H1 (cell line): ENCODE results near the gene FADD. TPM values are rescaled to one million over a fixed set of nuclear protein-coding genes. Genes with fewer than 3 reads are reported as not detected.

Source experiments
- CTCF ChIA-PET: fragments of 300-600 bp; sonication (Branson Sonifier 250); formaldehyde crosslinking; loops from one replicate; lab custom pipeline; 2021; ENCODE audit not compliant: partially characterized antibody; lab: Charles Lee
- POLR2A ChIA-PET: fragments of 300-600 bp; sonication (Branson Sonifier 250); formaldehyde crosslinking; loops from one replicate; lab custom pipeline; 2021; ENCODE audit warnings: inconsistent platforms; ENCODE audit not compliant: partially characterized antibody; lab: Charles Lee
- DNase-seq, 2 experiments: peaks; one replicate each; pipeline versions ENCODE4 v3.0.0 to v3.0.0-alpha.2; 2010 to 2022; ENCODE audit warnings: low spot score in 2 of 2, low read depth in 1 of 2, mixed read lengths in 1 of 2
- FAIRE-seq: peaks from 2 replicates; lab custom pipeline; 2011; peaks lifted over from hg19 to GRCh38; lab: Jason Lieb, UNC
- H2AFZ ChIP-seq: 2 replicates; pipeline ENCODE4 v1.8.1; 2012; ENCODE audit warnings: low read length, inconsistent platforms
- H2AK5ac ChIP-seq: 2 replicates; pipeline ENCODE4 v1.6.1; 2013; ENCODE audit warnings: low read depth, low read length
- H2BK120ac ChIP-seq: replicated peaks from 2 replicates; pipeline ENCODE3; 2013; ENCODE audit warnings: low read depth, low read length, inconsistent platforms
- H2BK12ac ChIP-seq: 2 replicates; pipeline ENCODE4 v1.6.1; 2013; ENCODE audit warnings: low read depth, low read length
- H2BK15ac ChIP-seq: 2 replicates; pipeline ENCODE4 v1.6.1; 2013; ENCODE audit warnings: low read length
- H2BK20ac ChIP-seq: 2 replicates; pipeline ENCODE4 v1.6.1; 2013; ENCODE audit warnings: low read length
- H2BK5ac ChIP-seq: 2 replicates; pipeline ENCODE4 v1.6.1; 2013; ENCODE audit warnings: low read depth, low read length
- H3K14ac ChIP-seq: 2 replicates; pipeline ENCODE4 v1.6.1; 2013; ENCODE audit warnings: inconsistent platforms; ENCODE audit not compliant: insufficient read length
- H3K18ac ChIP-seq: 2 replicates; pipeline ENCODE4 v1.6.1; 2013; ENCODE audit warnings: low read length; ENCODE audit errors: extremely low read depth
- H3K23ac ChIP-seq: 2 replicates; pipeline ENCODE4 v1.6.1; 2013; ENCODE audit warnings: inconsistent platforms; ENCODE audit not compliant: insufficient read length
- H3K23me2 ChIP-seq: 2 replicates; pipeline ENCODE4 v1.6.1; 2013; ENCODE audit warnings: low read depth, low read length
- H3K27ac ChIP-seq: 2 replicates; pipeline ENCODE4 v1.6.1; 2011; ENCODE audit warnings: low read depth, low read length, inconsistent platforms
- H3K27me3 ChIP-seq, 4 experiments: replicated peaks in 1 of 4; 1 replicate in 1 of 4; 2 replicates in 3 of 4; pipeline versions ENCODE4 v1.6.1 to v1.8.1; 2011 to 2013; ENCODE audit warnings: low read length in 3 of 4, mild to moderate bottlenecking in 3 of 4, inconsistent platforms in 2 of 4, mixed read lengths in 2 of 4, moderate library complexity in 1 of 4; ENCODE audit not compliant: control insufficient read depth in 3 of 4, insufficient read depth in 3 of 4; ENCODE audit errors: extremely low read depth in 1 of 4
- H3K36me3 ChIP-seq, 4 experiments: 2 replicates each; pipeline versions ENCODE4 v1.6.1 to v1.8.1; 2011 to 2013; ENCODE audit warnings: mild to moderate bottlenecking in 4 of 4, low read length in 3 of 4, moderate library complexity in 2 of 4, control low read depth in 1 of 4, inconsistent platforms in 1 of 4; ENCODE audit not compliant: insufficient read depth in 4 of 4, control insufficient read depth in 2 of 4
- H3K4ac ChIP-seq: replicated peaks from 2 replicates; pipeline ENCODE3; 2013; ENCODE audit warnings: low read length, low read depth, mixed read lengths, inconsistent platforms; ENCODE audit not compliant: insufficient read length
- H3K4me1 ChIP-seq, 4 experiments: replicated peaks in 1 of 4; 1 replicate in 1 of 4; 2 replicates in 3 of 4; pipeline versions ENCODE4 v1.6.1 to v1.8.1; 2011 to 2013; ENCODE audit warnings: low read length in 3 of 4, inconsistent platforms in 2 of 4, mixed read lengths in 1 of 4; ENCODE audit not compliant: insufficient read depth in 4 of 4, control insufficient read depth in 3 of 4
- H3K4me2 ChIP-seq, 2 experiments: 2 replicates each; pipeline versions ENCODE4 v1.6.1 to v1.8.1; 2011 to 2013; ENCODE audit warnings: low read depth in 2 of 2, low read length in 2 of 2, control low read depth in 1 of 2, inconsistent platforms in 1 of 2, mild to moderate bottlenecking in 1 of 2; ENCODE audit not compliant: insufficient read depth in 1 of 2
- H3K4me3 ChIP-seq, 4 experiments: fragments of 200-600, 300-600 bp in 1 of 4; sonication (generic), shearing (Covaris generic), sonication (Bioruptor Twin) in 1 of 4; 2 replicates each; pipeline versions ENCODE4 v1.5.1 to v1.8.1; 2011 to 2016; ENCODE audit warnings: low read length in 4 of 4, low read depth in 3 of 4, control low read depth in 2 of 4, inconsistent platforms in 2 of 4, mild to moderate bottlenecking in 2 of 4, mixed read lengths in 1 of 4, moderate library complexity in 1 of 4; ENCODE audit not compliant: insufficient read depth in 2 of 4; ENCODE audit errors: extremely low read depth in 1 of 4
- H3K56ac ChIP-seq: replicated peaks from 2 replicates; pipeline ENCODE3; 2013; ENCODE audit warnings: low read depth, mild to moderate bottlenecking, mixed read lengths, low read length, inconsistent platforms; ENCODE audit not compliant: insufficient read length
- H3K79me1 ChIP-seq: 2 replicates; pipeline ENCODE4 v1.6.1; 2013; ENCODE audit warnings: low read depth, low read length, control low read depth
- H3K79me2 ChIP-seq, 2 experiments: 2 replicates each; pipeline versions ENCODE4 v1.6.1 to v1.8.1; 2012 to 2013; ENCODE audit warnings: low read length in 2 of 2, mild to moderate bottlenecking in 2 of 2, inconsistent platforms in 1 of 2; ENCODE audit not compliant: insufficient read depth in 2 of 2, control insufficient read depth in 1 of 2
- H3K9ac ChIP-seq, 4 experiments: replicated peaks in 1 of 4; 1 replicate in 1 of 4; 2 replicates in 3 of 4; pipeline versions ENCODE4 v1.6.1 to v1.8.1; 2011 to 2013; ENCODE audit warnings: low read depth in 3 of 4, low read length in 3 of 4, control low read depth in 2 of 4, mild to moderate bottlenecking in 2 of 4, moderate library complexity in 2 of 4, inconsistent platforms in 1 of 4; ENCODE audit errors: extremely low read depth in 1 of 4
- H3K9me3 ChIP-seq, 2 experiments: 2 replicates each; pipeline versions ENCODE4 v1.6.1 to v1.8.1; 2012 to 2013; ENCODE audit warnings: mild to moderate bottlenecking in 2 of 2, moderate library complexity in 2 of 2, control low read depth in 1 of 2, inconsistent platforms in 1 of 2, low read depth in 1 of 2, low read length in 1 of 2, mixed read lengths in 1 of 2; ENCODE audit not compliant: insufficient read depth in 2 of 2
- H4K20me1 ChIP-seq, 2 experiments: replicated peaks in 1 of 2; 2 replicates each; pipeline versions ENCODE3 to v1.8.1; 2011 to 2013; ENCODE audit warnings: inconsistent platforms in 2 of 2, low read length in 2 of 2, mild to moderate bottlenecking in 1 of 2; ENCODE audit not compliant: insufficient read depth in 2 of 2, control insufficient read depth in 1 of 2
- H4K5ac ChIP-seq: 2 replicates; pipeline ENCODE4 v1.6.1; 2013; ENCODE audit warnings: low read length, low read depth, mixed read lengths, inconsistent platforms; ENCODE audit not compliant: insufficient read length
- H4K8ac ChIP-seq: 2 replicates; pipeline ENCODE4 v1.8.0; 2013; ENCODE audit warnings: mild to moderate bottlenecking, moderate library complexity, low read length, inconsistent platforms; ENCODE audit not compliant: insufficient read depth; ENCODE audit errors: extremely low read depth
- H4K91ac ChIP-seq: replicated peaks from 2 replicates; pipeline ENCODE3; 2013; ENCODE audit warnings: low read length, mixed read lengths, inconsistent platforms; ENCODE audit not compliant: insufficient read length
- BCL11A ChIP-seq, 2 experiments: IDR thresholded peaks; one replicate each; pipeline ENCODE4 v1.6.1; 2011; ENCODE audit warnings: low read depth in 2 of 2, low read length in 2 of 2, mild to moderate bottlenecking in 2 of 2
- CEBPB ChIP-seq: IDR thresholded peaks from 2 replicates; pipeline ENCODE4 v1.6.1; 2012; ENCODE audit warnings: low read depth, low read length
- CHD2 ChIP-seq: IDR thresholded peaks from 2 replicates; pipeline ENCODE4 v1.6.1; 2012; ENCODE audit warnings: low read length, improper control_type of control experiment
- CREB1 ChIP-seq: IDR thresholded peaks from 2 replicates; pipeline ENCODE4 v1.6.1; 2012; ENCODE audit warnings: inconsistent platforms
- HDAC2 ChIP-seq, 2 experiments: fragments of 300-600 bp in 1 of 2; sonication (generic) in 1 of 2; IDR thresholded peaks; 2 replicates each; pipeline ENCODE4 v1.6.1; 2011 to 2012; ENCODE audit warnings: low read depth in 2 of 2, low read length in 2 of 2, mild to moderate bottlenecking in 2 of 2, moderate library complexity in 2 of 2, borderline replicate concordance in 1 of 2, inconsistent platforms in 1 of 2
- KDM1A ChIP-seq: fragments of 200-600, 300-600 bp; sonication (generic); IDR thresholded peaks from 2 replicates; pipeline ENCODE4 v1.7.1; 2016; ENCODE audit warnings: mild to moderate bottlenecking, low read length, borderline replicate concordance
- POLR2A ChIP-seq, 2 experiments: IDR thresholded peaks; 1 replicate in 1 of 2; 2 replicates in 1 of 2; pipeline ENCODE4 v1.6.1; 2011; ENCODE audit warnings: low read depth in 2 of 2, low read length in 2 of 2, mild to moderate bottlenecking in 2 of 2; ENCODE audit errors: control extremely low read depth in 1 of 2
- POU5F1 ChIP-seq: IDR thresholded peaks from 2 replicates; pipeline ENCODE4 v1.6.1; 2011; ENCODE audit warnings: low read depth, mild to moderate bottlenecking, low read length, moderate library complexity
- RXRA ChIP-seq: IDR thresholded peaks from 2 replicates; pipeline ENCODE4 v1.6.1; 2011; ENCODE audit warnings: low read depth, mild to moderate bottlenecking, low read length, moderate library complexity; ENCODE audit not compliant: insufficient read depth
- SP1 ChIP-seq: IDR thresholded peaks from 2 replicates; pipeline ENCODE4 v1.6.1; 2011; ENCODE audit warnings: low read depth, low read length
- TAF7 ChIP-seq: optimal IDR thresholded peaks from 2 replicates; pipeline ENCODE3; 2011; ENCODE audit warnings: low read depth, mild to moderate bottlenecking, inconsistent platforms, low read length, moderate library complexity, borderline replicate concordance
- WGBS, 2 experiments: shearing (Covaris generic) in 1 of 2; methylation state at CpG; one replicate each; pipeline versions ENCODE4 v1.1.6 to v1.1.7; 2013 to 2015; ENCODE audit warnings: low lambda C conversion rate in 2 of 2, mixed read lengths in 2 of 2, inconsistent platforms in 1 of 2, low coverage in 1 of 2, missing lambda C conversion rate in 1 of 2; ENCODE audit not compliant: insufficient replicate concordance in 2 of 2, insufficient coverage in 1 of 2, insufficient read length in 1 of 2; ENCODE audit errors: extremely low coverage in 1 of 2, missing lambda C conversion rate in 1 of 2; 5-methylcytosine and 5-hydroxymethylcytosine counted together
- polyA plus RNA-seq, 7 experiments: library from polyadenylated mRNA; depleted of rRNA in 3 of 7; stranded (reverse) in 5 of 7; unstranded in 2 of 7; fragments of >200 nt in 5 of 7; fragments of 200-250 nt in 2 of 7; gene quantifications; 1 replicate in 5 of 7; 2 replicates in 1 of 7; 4 replicates in 1 of 7; pipeline versions ENCODE4 v1.2.1 to v1.2.3, GENCODE V29; 2011 to 2013; ENCODE audit warnings: missing spikeins in 2 of 7, mixed read lengths in 2 of 7
- total RNA-seq: library from RNA; stranded (reverse); fragmentation: NEBNext Ultra II Directional; extraction: Animal tissue kit (Norgen Biotek cat#: 25700); gene quantifications from 2 replicates; pipeline ENCODE4 v1.2.1, GENCODE V29; 2021
- TF ChIP-seq, protein P1 (sequence below): IDR thresholded peaks from 2 replicates; pipeline ENCODE4 v1.6.1; 2012; ENCODE audit warnings: inconsistent platforms

The FADD gene
- total and polyA plus RNA-seq, 2 of the 8 experiments (the other 6 are each of a cell fraction or from before 2014, with no cell fraction given) = 29.0 to 43.9 TPM

DNA sequence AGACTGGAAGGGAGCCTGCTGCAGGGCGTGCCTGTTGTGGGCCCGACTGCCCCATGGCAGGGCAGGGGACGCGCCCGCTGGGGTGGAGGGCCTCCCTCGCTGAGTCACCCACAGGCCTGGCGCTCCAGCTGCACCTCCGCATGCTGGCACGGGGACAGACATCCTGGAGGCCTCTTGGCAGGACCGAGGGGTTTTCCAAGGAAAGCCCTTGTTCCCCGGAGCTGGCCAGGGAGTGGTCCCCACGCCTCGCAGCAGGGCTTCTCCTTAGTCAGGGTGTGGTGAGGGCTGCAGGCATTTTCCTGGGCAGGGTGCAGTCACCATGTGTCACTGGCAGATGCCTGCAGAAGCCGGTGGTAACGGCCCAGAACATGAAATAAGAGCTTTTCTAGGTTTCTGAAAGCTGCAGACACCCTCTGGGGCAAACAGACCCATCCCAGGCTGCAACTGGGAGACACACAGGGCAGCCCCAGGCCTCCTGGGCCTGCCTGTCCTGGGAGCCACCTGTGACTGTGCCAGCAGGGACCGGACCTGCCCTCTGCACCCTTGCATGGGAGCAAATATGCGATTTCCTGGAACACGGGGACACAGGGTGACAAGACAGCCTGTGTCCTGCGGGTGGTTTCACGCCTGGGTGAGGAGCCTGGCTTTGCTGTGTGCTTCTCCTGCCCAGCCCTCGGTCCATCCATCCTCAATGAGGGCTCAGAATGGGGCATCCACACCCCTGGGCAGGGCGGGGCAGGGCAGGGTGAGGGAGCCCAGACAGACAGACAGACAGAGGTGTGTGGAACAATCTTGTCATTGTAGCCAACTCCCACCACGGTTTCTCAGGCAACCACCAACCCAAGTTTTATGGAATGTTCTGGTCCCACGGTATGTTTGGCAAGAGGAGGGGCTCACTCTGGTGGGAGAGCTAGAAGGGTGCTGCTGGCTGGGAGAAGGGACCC lies 43.2 kb upstream of the FADD start:
- no peak overlapping the region for H4K91ac ChIP-seq
- H4K5ac ChIP-seq = no peak overlapping the region
- H2AK5ac ChIP-seq = no peak overlapping the region
- H4K8ac ChIP-seq = peak overlapping the region; percentile 41
- no peaks in the 10 kb centered on the region for H3K79me2 ChIP-seq
- H3K79me1 ChIP-seq = no peaks in the 10 kb centered on the region
- DNase-seq (no peak), FAIRE-seq (no peak)
- 0 out of 2 replicates have a peak overlapping the region, but pooled peaks have one; percentile 61 for H2BK15ac ChIP-seq
- no peak overlapping the region for H3K14ac ChIP-seq
- no peaks in the 10 kb centered on the region for H3K9me3 ChIP-seq
- H3K4me3 ChIP-seq = no peak overlapping the region
- H3K4me1 ChIP-seq = no peaks in the 10 kb centered on the region; a peak in 3 of 7 replicates
- no peak overlapping the region for H3K4ac ChIP-seq
- WGBS, 2 experiments = 92% methylated on average over 24 of the region's 24 CpGs; no CpG with 5 or more reads in 1 of the 2 experiments
- H3K36me3 ChIP-seq = no peaks in the 10 kb centered on the region
- H2BK120ac ChIP-seq = no peak overlapping the region
- H3K9ac ChIP-seq = no peak overlapping the region
- no peak overlapping the region for H2BK20ac ChIP-seq
- no peak overlapping the region for H3K23ac ChIP-seq
- no peak overlapping the region for H3K4me2 ChIP-seq
- H2AFZ ChIP-seq = no peak overlapping the region
- H2BK5ac ChIP-seq = 0 out of 2 replicates have a peak overlapping the region, but pooled peaks have one; percentile 23
- no peaks in the 10 kb centered on the region for H3K23me2 ChIP-seq
- no peak overlapping the region for H3K18ac ChIP-seq
- H3K27ac ChIP-seq = no peak overlapping the region
- H3K56ac ChIP-seq = no peak overlapping the region
- POLR2A ChIA-PET = interaction anchor here (0.7 kb wide), 1 partner anchor 98 kb away, joined by 3 read pairs; no protein-coding TSS in a partner anchor
- no peak overlapping the region for H2BK12ac ChIP-seq
- H3K27me3 ChIP-seq = no peaks in the 10 kb centered on the region; a peak in 1 of 7 replicates
- CTCF ChIA-PET = interaction anchor here (0.7 to 9.6 kb wide), 10 partner anchors 11 to 247 kb away, joined by 3 to 78 read pairs (median 4); no protein-coding TSS in a partner anchor
- H4K20me1 ChIP-seq = no peaks in the 10 kb centered on the region
- no peak for TF ChIP-seq POLR2A (IDR thresholded peaks at IDR 0.05; ENCODE audit: control extremely low read depth in 1 of 2, low read depth in 2 of 2, low read length in 2 of 2)
- TF ChIP-seq BCL11A (IDR thresholded peaks at IDR 0.05; ENCODE audit: low read depth in 2 of 2, low read length in 2 of 2) = no peak
- TF ChIP-seq CREB1 = no peak
- TF ChIP-seq KDM1A = no peak
- TF ChIP-seq SP1 = no peak
- TF ChIP-seq, protein P1, sequence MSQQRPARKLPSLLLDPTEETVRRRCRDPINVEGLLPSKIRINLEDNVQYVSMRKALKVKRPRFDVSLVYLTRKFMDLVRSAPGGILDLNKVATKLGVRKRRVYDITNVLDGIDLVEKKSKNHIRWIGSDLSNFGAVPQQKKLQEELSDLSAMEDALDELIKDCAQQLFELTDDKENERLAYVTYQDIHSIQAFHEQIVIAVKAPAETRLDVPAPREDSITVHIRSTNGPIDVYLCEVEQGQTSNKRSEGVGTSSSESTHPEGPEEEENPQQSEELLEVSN = no peak
- TF ChIP-seq POU5F1 = no peak
- no peak for TF ChIP-seq CEBPB
- no peak for TF ChIP-seq HDAC2 (IDR thresholded peaks at IDR 0.05; ENCODE audit: borderline replicate concordance in 1 of 2, low read depth in 2 of 2, low read length in 2 of 2)
- no peak for TF ChIP-seq CHD2
- no peak for TF ChIP-seq RXRA
- no peak for TF ChIP-seq TAF7
